ENCODE data around the gene PRDM1. TPM values are rescaled to one million over a fixed set of nuclear protein-coding genes. Genes with fewer than 3 reads are reported as not detected.
A peak's percentile ranks its signal among the peaks of the same experiment; 100 is the strongest.

The PRDM1 gene
- total and polyA plus RNA-seq, 8 donors = under 0.01 to 22.7 (median 5.0) TPM

DNA sequence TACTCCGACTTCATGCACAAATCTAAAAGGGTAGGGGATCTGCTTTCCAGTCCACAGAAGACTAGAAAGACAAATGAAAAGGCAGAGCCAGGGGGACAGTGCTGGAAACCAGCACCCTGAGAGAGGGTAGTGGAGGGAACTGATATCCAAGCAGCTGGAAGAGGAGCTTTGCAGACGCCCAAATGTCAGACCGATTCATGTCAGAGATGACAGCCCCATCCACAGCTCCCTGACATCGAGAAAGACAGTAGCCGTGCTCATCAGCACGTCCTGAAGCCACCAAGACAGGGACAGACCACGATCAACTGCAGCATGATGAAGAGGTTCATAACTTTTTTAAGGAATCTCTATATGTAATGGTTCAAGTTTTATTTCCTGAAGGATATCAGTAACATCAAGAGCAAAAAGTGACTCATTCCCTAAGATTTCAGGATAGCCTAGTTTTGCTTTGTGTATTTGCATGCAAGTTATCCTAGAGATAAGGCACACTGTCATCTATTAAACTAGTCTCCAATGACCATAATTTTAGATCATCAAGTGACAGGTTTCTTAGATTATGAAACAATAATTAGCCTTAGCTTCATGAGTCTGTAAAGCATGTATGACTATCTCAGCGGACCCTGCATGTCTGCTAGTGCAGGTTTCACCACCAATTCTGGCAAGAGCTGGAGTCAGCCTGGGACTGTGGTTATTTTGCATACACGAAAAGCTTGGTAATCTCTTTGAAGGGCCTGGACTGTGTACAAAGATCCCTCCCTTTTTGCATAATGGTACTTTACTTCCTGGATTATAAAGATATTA lies 43.0 kb downstream of the PRDM1 start:
- 74 to 81% (median 79%) methylated on average over 9 of the region's 9 CpGs for whole genome bisulfite sequencing, 5 donors
- TF ChIP-seq EP300 (IDR thresholded peaks at IDR 0.05) (no peak), CTCF (IDR thresholded peaks at IDR 0.05) (no peak), POLR2A (IDR thresholded peaks at IDR 0.05) (no peak), POLR2AphosphoS5 (IDR thresholded peaks at IDR 0.05) (no peak)
- no peak for DNase-seq
- H3K9me3 ChIP-seq = no peaks in the 10 kb centered on the region
- no peaks in the 10 kb centered on the region for H3K4me1 ChIP-seq
- H3K4me3 ChIP-seq = no peak overlapping the region
- intact Hi-C loops (cut with DNase I; ENCODE audit: low total_unique reads) = no loop called here
- no peaks in the 10 kb centered on the region for H3K36me3 ChIP-seq
- peak overlapping the region in 1 of 5 donors; percentile 41 for H3K27ac ChIP-seq
- H3K27me3 ChIP-seq = no peaks in the 10 kb centered on the region

DNA sequence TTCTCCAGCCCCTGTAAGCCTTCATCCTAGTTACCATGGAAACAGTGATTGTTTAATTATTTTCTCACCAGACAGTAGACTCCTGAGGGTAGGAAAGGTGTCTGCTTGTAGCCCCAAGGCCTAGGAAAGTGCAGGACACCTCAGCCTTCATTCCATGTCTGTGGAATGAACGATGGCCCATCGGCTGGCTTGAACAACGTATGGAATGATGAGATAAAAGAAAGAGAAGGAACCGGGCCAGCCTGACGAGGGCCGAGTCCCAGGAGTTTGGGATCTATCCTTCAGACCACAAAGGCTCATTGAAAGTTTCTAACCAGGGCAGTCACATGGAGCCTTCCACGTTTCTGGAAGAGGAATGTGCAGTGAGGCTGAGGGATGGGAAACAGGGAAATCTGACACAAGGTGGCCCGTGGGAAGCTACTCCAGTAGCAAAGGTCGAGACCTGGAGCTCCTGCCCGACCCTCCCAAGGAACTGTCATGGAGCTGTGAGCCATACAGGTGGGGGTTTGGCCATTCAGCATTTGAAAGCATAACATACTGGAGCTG lies 46.1 kb downstream of the PRDM1 start:
- TF ChIP-seq POLR2AphosphoS5 (IDR thresholded peaks at IDR 0.05) (no peak), CTCF (IDR thresholded peaks at IDR 0.05) (no peak), POLR2A (IDR thresholded peaks at IDR 0.05) (no peak), EP300 (IDR thresholded peaks at IDR 0.05) (no peak)
- H3K27ac ChIP-seq = no peak overlapping the region
- H3K4me3 ChIP-seq = no peak overlapping the region
- intact Hi-C loops (cut with DNase I; ENCODE audit: low total_unique reads) = no loop called here
- no peaks in the 10 kb centered on the region for H3K27me3 ChIP-seq
- whole genome bisulfite sequencing, 5 donors = 80 to 87% (median 85%) methylated on average over 10 of the region's 10 CpGs
- H3K4me1 ChIP-seq = no peaks in the 10 kb centered on the region
- H3K9me3 ChIP-seq = no peaks in the 10 kb centered on the region
- H3K36me3 ChIP-seq = no peaks in the 10 kb centered on the region
- DNase-seq = no peak

DNA sequence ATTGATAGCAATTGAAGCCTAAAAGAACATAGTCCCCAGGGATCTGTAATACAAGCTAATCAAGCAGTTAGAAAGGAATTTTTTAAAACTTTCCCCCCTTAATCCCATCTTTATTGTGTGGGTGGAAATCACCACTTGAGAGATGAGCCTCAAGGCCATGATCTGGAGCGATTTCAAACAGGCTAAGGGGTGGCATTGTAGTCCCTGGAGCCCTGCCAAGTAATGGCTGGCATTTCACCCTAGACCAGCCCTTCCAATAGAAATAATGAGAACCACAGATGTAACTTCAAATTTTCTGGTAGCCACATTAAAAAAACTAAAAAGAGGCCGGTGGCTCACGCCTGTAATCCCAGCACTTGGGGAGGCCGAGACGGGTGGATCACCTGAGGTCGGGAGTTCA lies 46.9 kb downstream of the PRDM1 start:
- no peak for TF ChIP-seq EP300 (IDR thresholded peaks at IDR 0.05)
- no peak for TF ChIP-seq POLR2AphosphoS5 (IDR thresholded peaks at IDR 0.05)
- TF ChIP-seq POLR2A (IDR thresholded peaks at IDR 0.05) = no peak
- no peaks in the 10 kb centered on the region for H3K27me3 ChIP-seq
- H3K4me3 ChIP-seq = no peak overlapping the region
- no peaks in the 10 kb centered on the region for H3K9me3 ChIP-seq
- no peak for DNase-seq
- H3K4me1 ChIP-seq = no peaks in the 10 kb centered on the region
- WGBS, 5 donors = 87 to 94% (median 89%) methylated on average over 6 of the region's 6 CpGs
- H3K36me3 ChIP-seq = no peaks in the 10 kb centered on the region
- intact Hi-C loops (cut with DNase I; ENCODE audit: low total_unique reads) = no loop called here
- no peak overlapping the region for H3K27ac ChIP-seq

- no peak for TF ChIP-seq EP300 (IDR thresholded peaks at IDR 0.05)
- no peak for TF ChIP-seq POLR2AphosphoS5 (IDR thresholded peaks at IDR 0.05)
- no peak for TF ChIP-seq POLR2A (IDR thresholded peaks at IDR 0.05)
- Histone ChIP-seq H3K4me3 (no peak overlapping the region), H3K4me1 (no peaks in the 10 kb centered on the region), H3K27ac (no peak overlapping the region), H3K27me3 (no peaks in the 10 kb centered on the region), H3K9me3 (no peaks in the 10 kb centered on the region), H3K36me3 (no peaks in the 10 kb centered on the region)
- DNase-seq = peak in 1 of 2 donors; percentile 23
- 84 to 89% (median 89%) methylated on average over 17 of the region's 17 CpGs for WGBS, 5 donors
- intact Hi-C loops (cut with DNase I; ENCODE audit: low total_unique reads) = no loop called here
Measured at GRCh38 chr6:106134087-106134770, 48.1 kb downstream of the PRDM1 start.

DNA sequence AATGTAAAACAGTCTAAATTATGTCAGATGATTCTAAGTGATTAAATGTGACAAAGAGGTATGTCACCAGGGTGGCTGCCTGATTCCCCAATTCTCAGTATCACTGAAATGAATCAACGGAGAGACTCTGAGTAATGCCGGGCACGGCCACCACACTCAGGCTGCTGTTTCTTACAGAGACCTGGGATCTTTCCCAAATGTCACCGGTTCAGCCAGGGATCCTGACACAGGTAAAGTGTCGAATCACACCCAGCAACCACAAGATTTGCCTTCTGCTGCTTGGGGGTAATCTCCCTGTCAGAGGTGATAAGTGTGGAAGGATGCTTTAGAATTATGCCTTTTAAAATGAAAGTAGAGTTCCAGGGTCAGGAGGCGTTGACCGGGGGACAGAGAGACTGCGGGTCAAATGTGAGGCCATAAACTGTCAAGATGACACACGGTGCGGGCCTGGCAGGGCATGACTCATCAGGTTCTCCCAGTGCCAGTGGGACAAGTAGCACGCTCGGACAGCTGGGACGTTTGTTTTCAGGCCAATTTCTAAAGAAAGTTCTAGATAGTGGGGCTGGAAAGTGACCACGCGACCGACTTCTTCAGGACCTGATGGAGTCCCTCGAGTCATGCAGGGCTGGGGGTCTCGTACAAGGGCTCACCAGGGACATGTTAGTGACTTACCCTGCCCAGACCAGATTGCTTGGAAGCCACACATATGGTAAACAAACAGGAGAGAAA lies 48.9 kb downstream of the PRDM1 start:
- Histone ChIP-seq H3K9me3 (no peaks in the 10 kb centered on the region), H3K27me3 (no peaks in the 10 kb centered on the region), H3K36me3 (no peaks in the 10 kb centered on the region), H3K4me3 (no peak overlapping the region), H3K27ac (no peak overlapping the region), H3K4me1 (no peaks in the 10 kb centered on the region)
- DNase-seq = no peak
- WGBS, 5 donors = 73 to 84% (median 81%) methylated on average over 18 of the region's 18 CpGs
- intact Hi-C loops (cut with DNase I; ENCODE audit: low total_unique reads) = no loop called here
- no peak for TF ChIP-seq EP300 (IDR thresholded peaks at IDR 0.05)
- no peak for TF ChIP-seq POLR2A (IDR thresholded peaks at IDR 0.05)
- no peak for TF ChIP-seq CTCF (IDR thresholded peaks at IDR 0.05)
- TF ChIP-seq POLR2AphosphoS5 (IDR thresholded peaks at IDR 0.05) = no peak

Data from stomach (tissue), 9 donors.